GM21515 (cell line): ENCODE measurements around the gene GPATCH4.
"Not testable (repeated sequence)": the region's sequence is repeated elsewhere in the genome, so short reads cannot be mapped to it uniquely, and the experiment has no call there.

Experiments
- ATAC-seq: cut with Tn5 transposase; IDR thresholded peaks from one replicate; pipeline ENCODE4 v1.9.1; 2021; ENCODE audit not compliant: unreplicated experiment

Gene GPATCH4

GRCh38 chr1:156581661-156582387 lies 19.5 kb downstream of the GPATCH4 start:
- no peak for ATAC-seq

- no peak for ATAC-seq
These were observed 21.8 kb downstream of the GPATCH4 start, which contains the start of gene TTC24 for GRCh38 chr1:156579472-156579871. TSS of gene TTC24 (plus strand) at chr1:156579723. CDS start at chr1:156581365, 1,642 bp downstream.

- ATAC-seq, result no peak
These were observed 23.2 kb downstream of the GPATCH4 start for GRCh38 chr1:156578055-156578454.

- no peak for ATAC-seq
These were observed 23.7 kb downstream of the GPATCH4 start for GRCh38 chr1:156577550-156577949.

- no peak for ATAC-seq
These were observed 27.1 kb downstream of the GPATCH4 start for GRCh38 chr1:156574039-156574633.

- ATAC-seq, result no peak
These were observed 28.6 kb downstream of the GPATCH4 start for GRCh38 chr1:156572663-156573018.

GRCh38 chr1:156571919-156572662 lies 29.2 kb downstream of the GPATCH4 start, which contains the start of gene IQGAP3:
TSS of gene IQGAP3 (minus strand) at chr1:156572565. CDS start at chr1:156572529, 36 bp downstream.
- ATAC-seq, result peak; percentile 84

GRCh38 chr1:156571261-156571852 lies 29.9 kb downstream of the GPATCH4 start:
- no peak for ATAC-seq

GRCh38 chr1:156566436-156566835 lies 34.8 kb downstream of the GPATCH4 start:
- no peak for ATAC-seq

GRCh38 chr1:156565519-156565918 lies 35.8 kb downstream of the GPATCH4 start:
- no peak for ATAC-seq

- ATAC-seq, result no peak
These were observed 40.6 kb downstream of the GPATCH4 start for GRCh38 chr1:156560585-156561163.

GRCh38 chr1:156559797-156560385 lies 41.4 kb downstream of the GPATCH4 start:
- ATAC-seq, result no peak

GRCh38 chr1:156559086-156559796 lies 42.0 kb downstream of the GPATCH4 start:
- no peak for ATAC-seq

GRCh38 chr1:156556354-156556753 lies 44.9 kb downstream of the GPATCH4 start:
- no peak for ATAC-seq

GRCh38 chr1:156555715-156556114 lies 45.6 kb downstream of the GPATCH4 start:
- no peak for ATAC-seq

- ATAC-seq, result no peak
These were observed 46.3 kb downstream of the GPATCH4 start for GRCh38 chr1:156554971-156555370.

- no peak for ATAC-seq
These were observed 47.3 kb downstream of the GPATCH4 start for GRCh38 chr1:156553860-156554485.

GRCh38 chr1:156552937-156553336 lies 48.3 kb downstream of the GPATCH4 start:
- not testable (repeated sequence) for ATAC-seq

GRCh38 chr1:156552518-156552917 lies 48.8 kb downstream of the GPATCH4 start:
- no peak for ATAC-seq

GRCh38 chr1:156551869-156552268 lies 49.4 kb downstream of the GPATCH4 start:
- ATAC-seq, result no peak
